ENCODE data around the gene FLACC1.

DNA sequence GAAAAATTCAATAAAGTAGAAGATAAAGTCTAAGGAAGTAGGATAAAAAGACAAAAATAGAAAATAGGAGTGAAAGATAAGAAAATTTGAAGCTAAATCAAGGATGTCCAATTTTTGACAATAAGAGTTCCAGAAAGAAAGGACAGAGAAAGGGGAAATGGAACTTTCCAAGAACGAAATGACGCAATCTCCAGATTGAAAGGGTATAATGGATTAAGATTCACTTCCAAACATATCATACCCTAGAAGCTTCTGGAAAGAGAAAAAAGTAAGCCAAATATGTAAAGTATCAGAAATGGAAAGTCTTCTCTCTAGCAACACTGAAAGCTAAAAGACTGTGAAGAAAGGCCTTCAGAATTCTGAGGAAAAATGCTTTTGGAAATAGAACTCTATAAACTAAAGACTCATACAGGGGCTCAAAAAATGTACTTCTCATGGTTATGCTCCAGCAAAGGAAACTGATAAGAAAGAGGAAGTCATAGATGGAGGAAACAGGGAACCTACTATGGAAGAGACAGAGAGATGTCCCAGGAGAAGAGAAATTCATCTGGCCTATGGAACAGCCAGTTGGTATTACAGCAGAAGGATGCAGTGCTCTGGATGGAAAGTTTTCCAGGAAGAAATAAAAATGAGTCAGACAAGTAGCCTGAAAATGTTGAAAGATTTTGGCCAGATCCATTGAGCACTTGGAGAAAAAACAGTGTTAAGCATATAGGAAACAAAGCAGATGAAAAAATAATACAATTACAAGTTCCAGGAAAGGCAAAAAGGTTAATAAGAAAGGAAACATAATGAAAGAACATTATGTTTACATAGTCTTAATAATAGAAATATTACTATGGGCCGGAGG, 76.7 kb downstream of the FLACC1 start:
- TF ChIP-seq GATA3 (IDR thresholded peaks at IDR 0.05; ENCODE audit: low read depth, low read length) (no peak), GATA2 (IDR thresholded peaks at IDR 0.05; ENCODE audit: low read depth, low read length) (no peak)
